Activated CD4-positive, alpha-beta memory T cell treated with anti-CD3 and anti-CD28 coated beads for 36 hours (primary cell): Measurements from ENCODE around the gene ADARB2. TPM values are rescaled to one million over a fixed set of nuclear protein-coding genes. Genes with fewer than 3 reads are reported as not detected.

Source experiments
- CTCF ChIA-PET: fragments of 350-600 bp; sonication (Branson Sonifier 250); formaldehyde crosslinking; loops from one replicate; lab custom pipeline; 2021; ENCODE audit warnings: antibody characterized with exemption, inconsistent platforms; lab: Charles Lee
- POLR2A ChIA-PET: fragments of 350-600 bp; sonication (Branson Sonifier 250); formaldehyde crosslinking; loops from one replicate; lab custom pipeline; 2021; ENCODE audit warnings: antibody characterized with exemption; lab: Charles Lee
- DNase-seq: peaks from one replicate; pipeline ENCODE4 v3.0.0-alpha.2; 2020
- H3K27ac Mint-ChIP-seq: one replicate; pipeline ENCODE4 v1.8.0; 2021; ENCODE audit warnings: mixed read lengths
- H3K27me3 Mint-ChIP-seq: one replicate; pipeline ENCODE4 v1.8.0; 2021; ENCODE audit warnings: mixed read lengths
- H3K36me3 Mint-ChIP-seq: one replicate; pipeline ENCODE4 v1.8.0; 2021; ENCODE audit warnings: mixed read lengths
- H3K4me1 Mint-ChIP-seq: one replicate; pipeline ENCODE4 v1.8.0; 2021; ENCODE audit warnings: low read depth, mixed read lengths
- H3K4me3 Mint-ChIP-seq: one replicate; pipeline ENCODE4 v1.8.0; 2021; ENCODE audit warnings: mild to moderate bottlenecking, mixed read lengths
- H3K9me3 Mint-ChIP-seq: one replicate; pipeline ENCODE4 v1.8.0; 2021; ENCODE audit warnings: mixed read lengths
- intact Hi-C: fragments of 100-400 bp; cut with micrococcal nuclease; formaldehyde crosslinking; loops from one replicate; pipeline ENCODE4 v1.15.1; 2023
- total RNA-seq, 2 experiments: library from RNA; stranded (reverse); gene quantifications; one replicate each; pipeline ENCODE4 v1.2.3, GENCODE V29; 2021

Gene ADARB2
- total RNA-seq, 2 experiments from 2014 or later: 2.2 TPM

GRCh38 chr10:1732564-1732996 is 4.7 kb downstream of the ADARB2 start:
- intact Hi-C loops: no loop called here

DNA sequence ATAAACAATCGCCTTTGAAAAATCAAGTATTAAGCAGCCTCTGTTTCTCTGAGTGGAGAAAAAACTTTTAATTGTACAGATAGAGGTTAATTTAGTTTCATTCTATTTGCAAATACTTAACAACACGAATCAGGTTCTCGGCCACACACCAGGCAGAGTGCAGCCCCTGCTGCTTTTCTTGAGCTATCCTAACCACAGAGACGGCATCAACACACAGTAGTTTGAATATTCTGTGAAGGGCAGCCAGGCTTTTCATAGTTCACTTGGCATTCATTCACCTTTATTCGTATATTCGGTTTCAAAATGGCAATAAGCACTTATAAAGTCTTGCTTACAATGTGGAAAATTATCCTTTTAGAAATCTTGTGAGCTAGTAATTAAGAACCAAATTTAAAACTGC is 5.7 kb downstream of the ADARB2 start:
- CTCF ChIA-PET: no interaction called here
- Mint-ChIP-seq H3K27ac (no peak overlapping the region), H3K36me3 (no peaks in the 10 kb centered on the region), H3K9me3 (no peaks in the 10 kb centered on the region), H3K4me1 (peaks cover 6% of the 10 kb centered on the region), H3K4me3 (no peak overlapping the region), H3K27me3 (peaks cover 40% of the 10 kb centered on the region)
- POLR2A ChIA-PET: no interaction called here
- intact Hi-C loops: no loop called here
- DNase-seq: no peak

More at GRCh38 chr10:1732564-1732996, 4.7 kb downstream of the ADARB2 start:
- Mint-ChIP-seq H3K4me1 (peaks cover 6% of the 10 kb centered on the region), H3K36me3 (no peaks in the 10 kb centered on the region), H3K4me3 (no peak overlapping the region), H3K27me3 (peaks cover 45% of the 10 kb centered on the region), H3K9me3 (no peaks in the 10 kb centered on the region), H3K27ac (no peak overlapping the region)
- no peak for DNase-seq
- ChIA-PET CTCF (no interaction called here), POLR2A (no interaction called here)

DNA sequence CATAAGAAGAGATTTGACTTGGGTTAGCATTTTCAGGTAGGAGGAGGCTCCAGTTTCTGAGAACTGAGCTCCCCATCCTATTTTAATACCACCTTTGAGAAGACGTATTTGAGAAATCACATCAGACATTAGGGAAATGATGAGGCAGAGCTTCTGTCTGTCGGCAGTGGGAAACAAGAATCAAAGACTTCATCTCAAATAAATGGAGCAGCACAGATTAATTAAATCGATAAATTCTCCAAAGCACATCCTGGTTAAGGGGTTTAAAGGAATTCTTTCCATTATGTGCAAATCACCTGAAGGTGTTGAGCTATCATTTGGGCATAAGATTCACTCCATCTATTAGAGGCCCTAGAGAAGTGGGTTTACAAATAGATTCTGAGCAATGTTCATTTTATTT is 7.6 kb downstream of the ADARB2 start:
- H3K4me3 Mint-ChIP-seq: no peak overlapping the region
- H3K27me3 Mint-ChIP-seq: peaks cover 24% of the 10 kb centered on the region
- intact Hi-C loops: no loop called here
- no peak for DNase-seq
- CTCF ChIA-PET: no interaction called here
- H3K27ac Mint-ChIP-seq: no peak overlapping the region
- POLR2A ChIA-PET: no interaction called here
- no peaks in the 10 kb centered on the region for H3K36me3 Mint-ChIP-seq
- H3K4me1 Mint-ChIP-seq: no peaks in the 10 kb centered on the region
- H3K9me3 Mint-ChIP-seq: no peaks in the 10 kb centered on the region

DNA sequence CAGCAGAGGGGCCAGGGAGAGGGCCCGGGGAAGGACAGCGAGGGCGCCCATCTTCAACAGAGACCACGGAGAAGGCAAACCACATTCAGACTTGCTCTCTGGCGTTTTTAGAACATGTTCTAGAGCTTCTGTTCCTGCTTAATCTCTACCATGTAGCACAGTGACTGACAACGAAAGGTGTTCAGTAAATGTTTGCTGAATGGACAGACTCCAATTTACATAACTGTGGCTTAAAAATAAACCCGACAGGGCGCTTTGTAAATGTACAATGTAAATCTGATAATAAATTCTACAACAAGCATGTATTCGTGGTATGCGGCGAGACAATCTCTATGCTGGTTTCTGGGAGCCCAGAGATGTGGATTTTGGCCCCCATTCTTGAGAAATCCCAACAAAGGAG is 10.5 kb downstream of the ADARB2 start:
- Mint-ChIP-seq H3K36me3 (no peaks in the 10 kb centered on the region), H3K9me3 (no peaks in the 10 kb centered on the region), H3K27ac (no peak overlapping the region), H3K27me3 (peaks cover 9% of the 10 kb centered on the region), H3K4me3 (no peak overlapping the region), H3K4me1 (no peaks in the 10 kb centered on the region)
- DNase-seq: no peak
- CTCF ChIA-PET: no interaction called here
- intact Hi-C loops: no loop called here
- POLR2A ChIA-PET: no interaction called here

GRCh38 chr10:1724921-1725488 is 12.3 kb downstream of the ADARB2 start:
- no peak for DNase-seq
- intact Hi-C loops: no loop called here
- POLR2A ChIA-PET: no interaction called here
- H3K27ac Mint-ChIP-seq: no peak overlapping the region
- H3K4me1 Mint-ChIP-seq: no peaks in the 10 kb centered on the region
- CTCF ChIA-PET: no interaction called here
- H3K9me3 Mint-ChIP-seq: no peaks in the 10 kb centered on the region
- peaks cover 3% of the 10 kb centered on the region for H3K27me3 Mint-ChIP-seq
- H3K36me3 Mint-ChIP-seq: no peaks in the 10 kb centered on the region
- no peak overlapping the region for H3K4me3 Mint-ChIP-seq

DNA sequence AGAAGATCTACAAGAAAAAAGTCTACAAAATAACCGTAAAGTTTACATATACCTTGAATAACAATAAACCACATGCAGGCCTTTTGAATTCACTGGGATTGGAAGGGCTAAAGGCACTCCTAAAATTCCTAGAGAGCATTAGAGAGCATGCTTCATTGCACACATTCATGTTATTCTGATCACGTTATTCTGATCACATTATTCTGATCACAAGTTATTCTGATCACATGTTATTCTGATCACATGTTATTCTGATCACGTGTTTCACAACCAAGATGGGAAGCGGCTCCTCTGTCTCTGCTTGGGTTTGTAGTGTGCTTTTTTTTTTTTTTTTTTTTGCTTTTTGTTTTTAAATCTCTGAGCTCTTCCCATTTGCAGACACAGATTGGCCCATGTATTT is 20.5 kb downstream of the ADARB2 start:
- Mint-ChIP-seq H3K9me3 (no peaks in the 10 kb centered on the region), H3K4me3 (no peak overlapping the region), H3K4me1 (no peaks in the 10 kb centered on the region), H3K27ac (no peak overlapping the region), H3K36me3 (no peaks in the 10 kb centered on the region), H3K27me3 (peaks cover 37% of the 10 kb centered on the region)
- intact Hi-C loops: no loop called here
- CTCF ChIA-PET: no interaction called here
- POLR2A ChIA-PET: no interaction called here
- DNase-seq: no peak

GRCh38 chr10:1715821-1716220 is 21.5 kb downstream of the ADARB2 start:
- H3K4me1 Mint-ChIP-seq: no peaks in the 10 kb centered on the region
- intact Hi-C loops: no loop called here
- no peak overlapping the region for H3K27ac Mint-ChIP-seq
- H3K4me3 Mint-ChIP-seq: no peak overlapping the region
- peak; percentile 22 for DNase-seq
- H3K9me3 Mint-ChIP-seq: no peaks in the 10 kb centered on the region
- no peaks in the 10 kb centered on the region for H3K36me3 Mint-ChIP-seq
- ChIA-PET POLR2A (no interaction called here), CTCF (no interaction called here)
- peaks cover 38% of the 10 kb centered on the region for H3K27me3 Mint-ChIP-seq

DNA sequence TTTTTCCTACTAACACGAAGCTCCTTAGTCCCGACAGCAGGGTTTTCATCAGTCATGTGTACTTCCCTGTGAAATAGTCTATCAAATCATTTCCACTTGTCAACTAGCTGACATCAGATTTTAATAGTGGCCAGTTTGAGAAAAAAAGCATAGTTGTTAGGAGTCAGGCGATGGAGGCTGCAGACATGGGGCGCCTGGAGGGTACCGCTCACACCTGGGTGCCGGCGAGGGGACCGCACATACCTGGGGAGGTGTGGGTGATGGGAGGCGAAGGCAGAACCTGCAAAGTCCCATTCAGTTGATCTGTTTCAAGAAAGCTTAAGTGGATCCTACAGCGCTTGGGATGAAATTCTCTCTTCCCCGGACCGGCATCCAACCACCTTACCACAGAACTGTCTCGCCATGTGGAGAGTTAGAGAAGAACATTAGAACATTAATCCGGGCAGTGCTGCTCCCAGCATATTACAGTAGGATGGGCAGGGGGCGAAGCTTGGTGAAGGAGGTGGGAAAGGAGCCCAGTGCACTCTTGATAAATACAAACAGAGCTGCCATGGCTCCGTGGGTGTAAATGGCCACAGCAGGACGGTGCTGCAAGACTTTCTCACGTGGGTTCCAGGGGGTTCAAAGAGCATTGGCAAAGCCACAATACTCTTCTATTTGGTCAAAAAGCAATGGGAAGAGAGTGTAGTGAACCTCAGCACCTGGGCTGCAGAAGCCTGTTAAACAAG is 24.2 kb downstream of the ADARB2 start:
- H3K36me3 Mint-ChIP-seq: no peaks in the 10 kb centered on the region
- no peak overlapping the region for H3K4me3 Mint-ChIP-seq
- no peak overlapping the region for H3K27ac Mint-ChIP-seq
- ChIA-PET CTCF (no interaction called here), POLR2A (no interaction called here)
- no peak for DNase-seq
- no peaks in the 10 kb centered on the region for H3K4me1 Mint-ChIP-seq
- H3K9me3 Mint-ChIP-seq: peaks cover 3% of the 10 kb centered on the region
- intact Hi-C loops: no loop called here
- peaks cover 42% of the 10 kb centered on the region for H3K27me3 Mint-ChIP-seq

- intact Hi-C loops: no loop called here
- CTCF ChIA-PET: no interaction called here
Measured at GRCh38 chr10:1712314-1712713, 25.0 kb downstream of the ADARB2 start.

DNA sequence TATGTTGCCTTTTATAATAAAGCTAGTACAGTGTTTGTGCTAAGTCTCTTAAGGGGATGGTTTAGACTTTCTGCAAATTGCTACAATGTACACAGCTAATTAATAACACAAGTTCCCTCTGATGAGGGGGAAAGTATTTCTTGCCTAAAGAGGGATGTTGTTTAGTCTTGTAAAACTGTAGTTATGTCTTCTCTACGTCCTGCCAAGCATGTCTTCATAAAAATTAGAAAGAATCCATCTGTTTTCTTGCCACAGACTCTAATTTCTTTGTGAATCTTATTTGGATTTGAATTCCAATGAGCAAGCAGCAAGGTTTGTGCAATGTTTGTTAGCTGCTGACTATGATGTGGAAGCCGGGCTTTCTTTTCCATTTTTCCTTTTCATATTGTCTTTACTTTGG is 28.2 kb downstream of the ADARB2 start:
- DNase-seq: no peak
- H3K36me3 Mint-ChIP-seq: no peaks in the 10 kb centered on the region
- H3K9me3 Mint-ChIP-seq: peaks cover 14% of the 10 kb centered on the region
- H3K4me1 Mint-ChIP-seq: peaks cover 14% of the 10 kb centered on the region
- H3K27me3 Mint-ChIP-seq: peaks cover 26% of the 10 kb centered on the region
- ChIA-PET CTCF (interaction anchor here (0.6 kb wide), 1 partner anchor 13 kb away, joined by 3 read pairs; no protein-coding TSS in a partner anchor), POLR2A (no interaction called here)
- H3K27ac Mint-ChIP-seq: no peak overlapping the region
- H3K4me3 Mint-ChIP-seq: no peak overlapping the region
- intact Hi-C loops: no loop called here

More at GRCh38 chr10:1712314-1712713, 25.0 kb downstream of the ADARB2 start:
- POLR2A ChIA-PET: interaction anchor here (0.6 kb wide), 1 partner anchor 103 kb away, joined by 5 read pairs; no protein-coding TSS in a partner anchor
- H3K4me3 Mint-ChIP-seq: no peak overlapping the region
- DNase-seq: no peak
- H3K4me1 Mint-ChIP-seq: peaks cover 3% of the 10 kb centered on the region
- no peak overlapping the region for H3K27ac Mint-ChIP-seq
- H3K27me3 Mint-ChIP-seq: peaks cover 35% of the 10 kb centered on the region
- peaks cover 7% of the 10 kb centered on the region for H3K9me3 Mint-ChIP-seq
- no peaks in the 10 kb centered on the region for H3K36me3 Mint-ChIP-seq

DNA sequence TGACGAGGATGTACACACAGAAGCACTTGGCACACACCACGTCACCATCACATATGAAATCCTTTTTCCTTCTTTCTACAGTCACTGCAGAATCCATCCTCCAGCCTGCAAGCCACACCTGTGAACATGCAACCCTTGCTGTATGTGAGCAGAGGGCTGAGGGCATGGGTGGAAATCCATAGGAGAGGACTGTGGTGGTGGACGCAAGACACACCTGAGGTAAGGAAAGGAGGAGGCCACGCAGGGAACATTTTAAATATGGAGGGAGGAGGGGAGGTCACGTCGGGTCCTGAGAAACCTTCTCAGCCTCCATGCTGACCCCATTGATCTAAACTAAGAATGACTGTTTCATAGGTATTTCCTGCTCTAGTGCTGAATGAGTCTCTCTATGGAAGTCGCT is 28.6 kb downstream of the ADARB2 start:
- Mint-ChIP-seq H3K4me3 (no peak overlapping the region), H3K4me1 (peaks cover 14% of the 10 kb centered on the region), H3K36me3 (no peaks in the 10 kb centered on the region), H3K9me3 (peaks cover 14% of the 10 kb centered on the region), H3K27me3 (peaks cover 22% of the 10 kb centered on the region), H3K27ac (no peak overlapping the region)
- ChIA-PET POLR2A (no interaction called here), CTCF (interaction anchor here (0.7 kb wide), 1 partner anchor 13 kb away, joined by 3 read pairs; no protein-coding TSS in a partner anchor)
- no peak for DNase-seq
- intact Hi-C loops: no loop called here

- Mint-ChIP-seq H3K4me1 (peaks cover 14% of the 10 kb centered on the region), H3K36me3 (peaks cover 2% of the 10 kb centered on the region), H3K9me3 (peaks cover 14% of the 10 kb centered on the region), H3K27ac (no peak overlapping the region), H3K4me3 (no peak overlapping the region), H3K27me3 (peaks cover 26% of the 10 kb centered on the region)
- ChIA-PET POLR2A (no interaction called here), CTCF (no interaction called here)
- intact Hi-C loops: no loop called here
- DNase-seq: peak; percentile 16
Measured at GRCh38 chr10:1706711-1707110, 30.6 kb downstream of the ADARB2 start.

- peaks cover 2% of the 10 kb centered on the region for H3K36me3 Mint-ChIP-seq
- CTCF ChIA-PET: no interaction called here
- peaks cover 14% of the 10 kb centered on the region for H3K9me3 Mint-ChIP-seq
- no peak overlapping the region for H3K4me3 Mint-ChIP-seq
- no peak overlapping the region for H3K27ac Mint-ChIP-seq
- peaks cover 26% of the 10 kb centered on the region for H3K27me3 Mint-ChIP-seq
- peaks cover 14% of the 10 kb centered on the region for H3K4me1 Mint-ChIP-seq
- intact Hi-C loops: no loop called here
- POLR2A ChIA-PET: no interaction called here
- no peak for DNase-seq
Measured at GRCh38 chr10:1706256-1706655, 31.1 kb downstream of the ADARB2 start.
